Muscle layer of colon (tissue), 2 donors: Measurements from ENCODE around the gene OR4F15.
"Not testable (repeated sequence)": the region's sequence is repeated elsewhere in the genome, so short reads cannot be mapped to it uniquely, and the experiment has no call there.

Experiments used
- H3K27ac ChIP-seq: one replicate; pipeline ENCODE4 v1.7.0; 2013; ENCODE audit warnings: low read depth, mild to moderate bottlenecking, low read length, moderate library complexity
- H3K27me3 ChIP-seq, 2 donors: one replicate each; pipeline ENCODE4 v1.7.0; 2013; ENCODE audit warnings: low read length in 2 of 2, mild to moderate bottlenecking in 2 of 2; ENCODE audit not compliant: insufficient read depth in 2 of 2, control insufficient read depth in 1 of 2
- H3K36me3 ChIP-seq: one replicate; pipeline ENCODE4 v1.7.0; 2013; ENCODE audit warnings: mild to moderate bottlenecking, low read length; ENCODE audit not compliant: insufficient read depth
- H3K4me1 ChIP-seq: one replicate; pipeline ENCODE4 v1.7.0; 2013; ENCODE audit warnings: mild to moderate bottlenecking, low read length; ENCODE audit not compliant: insufficient read depth
- H3K4me3 ChIP-seq, 2 donors: one replicate each; pipeline ENCODE4 v1.7.0; 2013; ENCODE audit warnings: low read length in 2 of 2, low read depth in 1 of 2, mild to moderate bottlenecking in 1 of 2, moderate library complexity in 1 of 2
- H3K9ac ChIP-seq: one replicate; pipeline ENCODE4 v1.7.0; 2013; ENCODE audit warnings: low read length
- H3K9me3 ChIP-seq: one replicate; pipeline ENCODE4 v1.7.0; 2013; ENCODE audit warnings: mild to moderate bottlenecking, low read length
- donor health status: abdominal sarcoma.
- donor health status: Adenocarcinoma of cecum.

OR4F15 gene

GRCh38 chr15:101811902-101812301 is at the start of gene OR4F15:
OR4F15 (plus strand) TSS chr15:101812202; CDS start chr15:101818187, 5,985 bp downstream.
- Histone ChIP-seq H3K9ac (no peak within 1 kb of the TSS), H3K36me3 (no peaks in the 10 kb centered on the region), H3K27me3 (no peaks in the 10 kb centered on the region), H3K4me3 (no peak within 1 kb of the TSS), H3K27ac (no peak within 1 kb of the TSS), H3K4me1 (no peaks in the 10 kb centered on the region), H3K9me3 (no peaks in the 10 kb centered on the region)

GRCh38 chr15:101764669-101765339 is 47.2 kb upstream of the OR4F15 start:
- not testable (repeated sequence) for H3K27ac ChIP-seq, H3K9ac ChIP-seq, H3K36me3 ChIP-seq, H3K9me3 ChIP-seq, H3K27me3 ChIP-seq, H3K4me1 ChIP-seq, H3K4me3 ChIP-seq

DNA sequence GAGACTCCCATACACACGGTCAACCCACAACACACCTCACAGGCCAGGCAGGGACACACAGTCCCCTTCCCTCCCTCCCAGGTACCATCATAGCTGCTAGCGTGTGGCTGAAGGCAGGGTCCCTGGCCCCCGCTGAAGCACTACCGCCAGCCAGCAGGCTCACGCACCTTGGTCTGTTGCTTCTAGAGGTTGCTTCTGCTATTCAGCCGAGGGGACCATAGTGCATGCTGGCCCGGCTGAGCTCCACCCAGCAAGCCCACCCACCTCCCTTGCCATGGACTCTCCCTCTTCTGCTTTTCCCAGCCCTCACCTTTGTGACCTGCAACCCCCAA is 46.7 kb upstream of the OR4F15 start:
- H3K9me3 ChIP-seq, H3K36me3 ChIP-seq, H3K4me1 ChIP-seq, H3K9ac ChIP-seq, H3K27me3 ChIP-seq, H3K4me3 ChIP-seq, H3K27ac ChIP-seq: not testable (repeated sequence)

- Histone ChIP-seq H3K36me3 (no peaks in the 10 kb centered on the region), H3K27ac (no peak overlapping the region), H3K4me1 (no peaks in the 10 kb centered on the region), H3K27me3 (no peaks in the 10 kb centered on the region), H3K4me3 (no peak overlapping the region), H3K9me3 (no peaks in the 10 kb centered on the region), H3K9ac (no peak overlapping the region)
Observed at GRCh38 chr15:101765772-101766456, 46.1 kb upstream of the OR4F15 start.

DNA sequence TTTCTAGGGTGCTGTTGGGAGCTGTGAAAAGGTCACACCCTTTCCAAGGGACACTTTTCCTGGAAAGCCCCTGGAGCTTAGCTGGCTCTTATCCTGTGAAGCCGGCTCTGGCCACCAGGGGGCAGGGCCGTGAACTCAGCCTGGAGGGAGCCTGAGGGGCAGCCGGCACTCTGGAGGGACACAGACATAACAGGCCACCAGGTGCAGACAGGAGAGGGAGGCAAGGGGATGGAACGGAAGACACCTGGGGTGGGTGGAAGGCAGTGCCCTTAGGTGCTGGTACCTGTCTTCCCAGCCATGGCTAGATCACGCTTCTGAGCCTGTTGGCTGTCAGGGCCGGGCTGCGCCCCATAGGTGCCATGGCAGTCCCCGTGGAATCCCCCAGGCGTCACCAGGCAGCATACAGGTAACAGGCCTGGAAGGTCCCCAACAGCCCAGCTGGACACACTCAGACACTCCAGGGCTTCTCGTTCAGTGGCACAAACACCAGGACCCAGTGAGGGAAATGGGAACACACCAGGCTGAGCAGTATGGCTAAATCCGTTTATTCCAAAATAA is 44.8 kb upstream of the OR4F15 start:
- H3K4me3 ChIP-seq, H3K27me3 ChIP-seq, H3K36me3 ChIP-seq, H3K27ac ChIP-seq, H3K4me1 ChIP-seq, H3K9me3 ChIP-seq, H3K9ac ChIP-seq: not testable (repeated sequence)

- no peak overlapping the region for H3K4me3 ChIP-seq
- H3K4me1 ChIP-seq, result no peaks in the 10 kb centered on the region
- no peaks in the 10 kb centered on the region for H3K36me3 ChIP-seq
- H3K9me3 ChIP-seq, result no peaks in the 10 kb centered on the region
- H3K27me3 ChIP-seq, result no peaks in the 10 kb centered on the region
- no peak overlapping the region for H3K27ac ChIP-seq
- no peak overlapping the region for H3K9ac ChIP-seq
Observed at GRCh38 chr15:101772921-101773320, 39.1 kb upstream of the OR4F15 start.

GRCh38 chr15:101773496-101774100 is 38.4 kb upstream of the OR4F15 start:
- Histone ChIP-seq H3K27me3 (no peaks in the 10 kb centered on the region), H3K9me3 (no peaks in the 10 kb centered on the region), H3K36me3 (no peaks in the 10 kb centered on the region), H3K4me3 (no peak overlapping the region), H3K9ac (no peak overlapping the region), H3K27ac (no peak overlapping the region), H3K4me1 (no peaks in the 10 kb centered on the region)

- Histone ChIP-seq H3K4me1 (no peaks in the 10 kb centered on the region), H3K27me3 (no peaks in the 10 kb centered on the region), H3K27ac (no peak overlapping the region), H3K9ac (no peak overlapping the region), H3K36me3 (no peaks in the 10 kb centered on the region), H3K9me3 (no peaks in the 10 kb centered on the region), H3K4me3 (no peak overlapping the region)
Observed at GRCh38 chr15:101775136-101775535, 36.9 kb upstream of the OR4F15 start.

GRCh38 chr15:101778576-101778975 is 33.4 kb upstream of the OR4F15 start:
- H3K4me3 ChIP-seq, H3K27ac ChIP-seq, H3K36me3 ChIP-seq: not testable (repeated sequence)

DNA sequence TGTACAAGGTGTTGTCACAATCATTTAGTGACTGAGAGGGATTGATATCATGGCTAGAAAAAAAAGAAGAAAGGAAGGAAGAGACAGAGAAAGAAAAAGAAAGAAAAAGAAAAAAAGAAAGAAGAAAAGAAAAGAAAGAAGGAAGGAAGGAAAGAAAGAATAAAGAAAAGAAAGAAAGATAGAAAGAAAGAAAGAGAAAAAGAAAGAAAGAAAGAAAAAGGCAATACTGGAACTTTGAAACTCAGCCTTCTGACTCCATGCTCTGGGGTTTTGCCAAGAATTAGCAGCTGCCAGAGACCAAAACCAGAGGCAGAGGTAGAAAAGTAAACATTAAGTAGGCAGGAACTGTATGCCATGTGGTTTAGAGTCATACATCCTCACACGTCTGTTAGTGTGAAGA is 31.8 kb upstream of the OR4F15 start:
- H3K27ac ChIP-seq, H3K27me3 ChIP-seq, H3K36me3 ChIP-seq, H3K9me3 ChIP-seq, H3K9ac ChIP-seq, H3K4me3 ChIP-seq, H3K4me1 ChIP-seq: not testable (repeated sequence)

More at GRCh38 chr15:101778576-101778975, 33.4 kb upstream of the OR4F15 start:
- H3K27me3 ChIP-seq, H3K9me3 ChIP-seq, H3K4me1 ChIP-seq, H3K9ac ChIP-seq: not testable (repeated sequence)

- Histone ChIP-seq H3K4me1 (no peaks in the 10 kb centered on the region), H3K9me3 (no peaks in the 10 kb centered on the region), H3K4me3 (no peak overlapping the region), H3K9ac (no peak overlapping the region), H3K27ac (no peak overlapping the region), H3K27me3 (no peaks in the 10 kb centered on the region), H3K36me3 (no peaks in the 10 kb centered on the region)
Observed at GRCh38 chr15:101781928-101782327, 30.1 kb upstream of the OR4F15 start.
